GM12864 (cell line): Measurements from ENCODE around the gene SEMA5A.

Experiments used
- DNase-seq: peaks from one replicate; pipeline ENCODE4 v3.0.0-alpha.2; 2011; ENCODE audit warnings: low read depth
- H3K4me3 ChIP-seq: 2 replicates; pipeline ENCODE4 v1.5.1; 2011; ENCODE audit warnings: mild to moderate bottlenecking, low read depth, low read length, control low read depth
- TF ChIP-seq, protein P1 (sequence below): IDR thresholded peaks from 2 replicates; pipeline ENCODE4 v1.5.1; 2011; ENCODE audit warnings: low read depth, mild to moderate bottlenecking, moderate library complexity, low read length, control low read depth, inconsistent platforms; ENCODE audit errors: missing control alignments

The SEMA5A gene

GRCh38 chr5:9046756-9047481 lies 499.0 kb downstream of the SEMA5A start:
- DNase-seq: no peak
- TF ChIP-seq, protein P1, sequence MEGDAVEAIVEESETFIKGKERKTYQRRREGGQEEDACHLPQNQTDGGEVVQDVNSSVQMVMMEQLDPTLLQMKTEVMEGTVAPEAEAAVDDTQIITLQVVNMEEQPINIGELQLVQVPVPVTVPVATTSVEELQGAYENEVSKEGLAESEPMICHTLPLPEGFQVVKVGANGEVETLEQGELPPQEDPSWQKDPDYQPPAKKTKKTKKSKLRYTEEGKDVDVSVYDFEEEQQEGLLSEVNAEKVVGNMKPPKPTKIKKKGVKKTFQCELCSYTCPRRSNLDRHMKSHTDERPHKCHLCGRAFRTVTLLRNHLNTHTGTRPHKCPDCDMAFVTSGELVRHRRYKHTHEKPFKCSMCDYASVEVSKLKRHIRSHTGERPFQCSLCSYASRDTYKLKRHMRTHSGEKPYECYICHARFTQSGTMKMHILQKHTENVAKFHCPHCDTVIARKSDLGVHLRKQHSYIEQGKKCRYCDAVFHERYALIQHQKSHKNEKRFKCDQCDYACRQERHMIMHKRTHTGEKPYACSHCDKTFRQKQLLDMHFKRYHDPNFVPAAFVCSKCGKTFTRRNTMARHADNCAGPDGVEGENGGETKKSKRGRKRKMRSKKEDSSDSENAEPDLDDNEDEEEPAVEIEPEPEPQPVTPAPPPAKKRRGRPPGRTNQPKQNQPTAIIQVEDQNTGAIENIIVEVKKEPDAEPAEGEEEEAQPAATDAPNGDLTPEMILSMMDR: no peak

DNA sequence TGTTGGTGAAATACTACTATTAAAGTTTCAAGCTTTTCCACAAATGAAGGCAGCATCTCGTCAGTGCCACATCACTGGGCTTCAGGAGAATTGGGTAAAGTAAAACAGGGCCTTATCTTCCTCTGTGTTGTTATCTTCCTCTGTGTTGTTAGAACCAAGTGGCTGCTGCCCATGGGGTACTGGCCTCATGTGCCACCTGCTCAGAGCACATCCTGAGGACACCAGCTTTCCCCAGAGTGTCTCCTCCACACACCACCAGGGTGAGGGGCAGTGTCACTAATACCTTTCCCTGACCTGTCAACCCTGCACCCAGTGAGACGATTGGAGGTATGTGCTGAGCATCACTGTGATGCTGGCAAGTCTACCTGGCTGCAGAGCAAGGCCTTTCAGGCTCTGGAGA lies 499.9 kb downstream of the SEMA5A start:
- TF ChIP-seq, protein P1: no peak
- no peak overlapping the region for H3K4me3 ChIP-seq
- DNase-seq: no peak

More at GRCh38 chr5:9046756-9047481, 499.0 kb downstream of the SEMA5A start:
- H3K4me3 ChIP-seq: no peak overlapping the region

GRCh38 chr5:9042241-9042640 lies 503.6 kb downstream of the SEMA5A start:
- DNase-seq: no peak
- no peak overlapping the region for H3K4me3 ChIP-seq
- TF ChIP-seq, protein P1: no peak

GRCh38 chr5:9040475-9040874 lies 505.4 kb downstream of the SEMA5A start:
- H3K4me3 ChIP-seq: no peak overlapping the region
- DNase-seq: no peak
- TF ChIP-seq, protein P1: no peak

- H3K4me3 ChIP-seq: no peak overlapping the region
- TF ChIP-seq, protein P1: no peak
- no peak for DNase-seq
Observed at GRCh38 chr5:9037048-9037447, 508.8 kb downstream of the SEMA5A start.

GRCh38 chr5:9035346-9035745 lies 510.5 kb downstream of the SEMA5A start:
- no peak overlapping the region for H3K4me3 ChIP-seq
- DNase-seq: no peak
- TF ChIP-seq, protein P1: no peak

DNA sequence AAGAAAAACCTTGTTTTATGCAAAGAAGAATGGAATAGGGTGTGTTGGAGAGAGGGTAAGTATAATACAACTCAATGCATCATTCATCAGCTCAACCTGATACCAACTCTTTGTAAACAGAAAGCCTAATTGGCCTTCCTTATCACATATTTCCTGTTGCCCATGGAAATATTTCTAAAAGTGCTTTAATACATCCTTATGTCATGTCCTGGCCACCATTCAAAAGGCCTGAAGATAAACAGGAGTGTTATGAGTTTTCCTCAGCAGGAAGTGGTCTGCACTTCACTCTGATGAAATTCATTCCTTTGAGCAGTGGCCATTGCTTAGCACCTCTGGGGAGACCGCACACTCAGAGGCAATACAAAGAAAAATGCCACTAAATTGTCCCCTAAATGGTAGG lies 511.2 kb downstream of the SEMA5A start:
- DNase-seq: no peak
- H3K4me3 ChIP-seq: no peak overlapping the region
- TF ChIP-seq, protein P1: no peak
